Effector CD8-positive, alpha-beta T cell (primary cell): ENCODE results near the gene DZIP3.
"Not testable (repeated sequence)": the region's sequence is repeated elsewhere in the genome, so short reads cannot be mapped to it uniquely, and the experiment has no call there.

ENCODE experiments used
- DNase-seq: peaks from one replicate; lab custom pipeline; 2025; lab: John Stamatoyannopoulos, UW

The DZIP3 gene

GRCh38 chr3:108677811-108678210, 88.3 kb downstream of the DZIP3 start:
- no peak for DNase-seq

GRCh38 chr3:108692286-108692685, 102.8 kb downstream of the DZIP3 start:
- DNase-seq = not testable (repeated sequence)

GRCh38 chr3:108698461-108698860, 108.9 kb downstream of the DZIP3 start:
- DNase-seq = no peak

- no peak for DNase-seq
These were observed 115.5 kb downstream of the DZIP3 start for GRCh38 chr3:108705045-108705444.

- no peak for DNase-seq
These were observed 123.5 kb downstream of the DZIP3 start for GRCh38 chr3:108713009-108713516.

- DNase-seq = no peak
These were observed 124.3 kb downstream of the DZIP3 start for GRCh38 chr3:108713816-108714215.

- no peak for DNase-seq
These were observed 128.9 kb downstream of the DZIP3 start for GRCh38 chr3:108718454-108718853.

GRCh38 chr3:108719178-108719806, 129.8 kb downstream of the DZIP3 start:
- DNase-seq = no peak

- no peak for DNase-seq
These were observed 133.2 kb downstream of the DZIP3 start for GRCh38 chr3:108722724-108723123.

- DNase-seq = no peak
These were observed 134.6 kb downstream of the DZIP3 start for GRCh38 chr3:108724101-108724500.

GRCh38 chr3:108728105-108728504, 138.6 kb downstream of the DZIP3 start:
- no peak for DNase-seq

GRCh38 chr3:108728934-108729333, 139.4 kb downstream of the DZIP3 start:
- DNase-seq = no peak

- DNase-seq = no peak
These were observed 147.3 kb downstream of the DZIP3 start for GRCh38 chr3:108736821-108737220.

- no peak for DNase-seq
These were observed 153.4 kb downstream of the DZIP3 start for GRCh38 chr3:108742929-108743328.
